Amniotic epithelial cell (primary cell): ENCODE results near the gene SLC66A2.
"Not testable (repeated sequence)": the region's sequence is repeated elsewhere in the genome, so short reads cannot be mapped to it uniquely, and the experiment has no call there.

Experiments
- DNase-seq: peaks from one replicate; pipeline ENCODE4 v3.0.0-alpha.2; 2010; ENCODE audit warnings: low read depth

Gene SLC66A2

GRCh38 chr18:79878246-79878645 is 73.2 kb downstream of the SLC66A2 start:
- DNase-seq: not testable (repeated sequence)

- DNase-seq: no peak
Observed at GRCh38 chr18:79877163-79878091, 74.0 kb downstream of the SLC66A2 start.

- DNase-seq: no peak
Observed at GRCh38 chr18:79876497-79876896, 75.0 kb downstream of the SLC66A2 start.

- DNase-seq: no peak
Observed at GRCh38 chr18:79875931-79876461, 75.5 kb downstream of the SLC66A2 start.

GRCh38 chr18:79875531-79875919 is 75.9 kb downstream of the SLC66A2 start:
- no peak for DNase-seq

GRCh38 chr18:79874553-79875530 is 76.6 kb downstream of the SLC66A2 start:
- DNase-seq: no peak

- no peak for DNase-seq
Observed at GRCh38 chr18:79873449-79874110, 77.9 kb downstream of the SLC66A2 start.

- peak; percentile 44 for DNase-seq
Observed at GRCh38 chr18:79872527-79873444, 78.7 kb downstream of the SLC66A2 start.

GRCh38 chr18:79871481-79872091 is 79.9 kb downstream of the SLC66A2 start:
- no peak for DNase-seq

- no peak for DNase-seq
Observed at GRCh38 chr18:79871026-79871390, 80.4 kb downstream of the SLC66A2 start.

- DNase-seq: no peak
Observed at GRCh38 chr18:79870301-79871025, 81.0 kb downstream of the SLC66A2 start.

- DNase-seq: no peak
Observed at GRCh38 chr18:79869591-79870300, 81.7 kb downstream of the SLC66A2 start.

GRCh38 chr18:79868811-79869541 is 82.5 kb downstream of the SLC66A2 start:
- no peak for DNase-seq

- no peak for DNase-seq
Observed at GRCh38 chr18:79868168-79868784, 83.2 kb downstream of the SLC66A2 start.

GRCh38 chr18:79867666-79868065 is 83.8 kb downstream of the SLC66A2 start:
- no peak for DNase-seq

GRCh38 chr18:79866889-79867574 is 84.4 kb downstream of the SLC66A2 start:
- DNase-seq: peak; percentile 11

- DNase-seq: not testable (repeated sequence)
Observed at GRCh38 chr18:79865951-79866350, 85.5 kb downstream of the SLC66A2 start.
